Gastrocnemius medialis (tissue), 4 donors: Measurements from ENCODE around the gene TEK.

Source experiments
- POLR2A ChIP-seq, 2 donors: fragments of 450-650 bp; IDR thresholded peaks; one replicate each; pipeline ENCODE4 v1.6.1; 2017; ENCODE audit warnings: antibody characterized with exemption in 2 of 2, mild to moderate bottlenecking in 2 of 2, moderate library complexity in 2 of 2
- TF ChIP-seq, protein P1 (sequence below), 5 experiments: fragments of 450-650 bp in 3 of 5; fragments of 200-600 bp in 2 of 5; sonication (generic) in 2 of 5; IDR thresholded peaks in 4 of 5; conservative IDR thresholded peaks in 1 of 5; 1 replicate in 4 of 5; 2 replicates in 1 of 5; pipeline ENCODE4 v1.5.1; 2016 to 2019; ENCODE audit warnings: antibody characterized with exemption in 5 of 5, mild to moderate bottlenecking in 3 of 5, moderate library complexity in 3 of 5

DNA sequence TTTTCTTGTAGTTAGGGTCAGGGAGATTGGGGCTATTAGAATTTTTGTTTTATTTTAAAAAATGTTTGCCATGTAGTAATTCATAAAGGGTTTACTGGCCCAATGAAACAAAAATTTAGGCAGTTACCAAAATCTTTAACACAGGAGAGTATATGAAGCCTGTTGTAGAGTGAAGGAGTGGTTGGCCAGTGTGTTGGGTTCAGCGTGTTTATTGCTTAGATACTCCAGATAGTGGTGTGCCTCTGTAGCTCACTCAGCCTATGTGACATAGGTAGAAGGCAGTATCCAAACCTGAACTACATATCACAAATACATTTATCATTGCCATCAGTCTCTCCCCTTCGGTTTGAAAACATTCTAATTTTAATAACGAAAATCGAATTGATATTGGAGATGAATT lies 1.2 kb downstream of the TEK start:
- TF ChIP-seq, protein P1, sequence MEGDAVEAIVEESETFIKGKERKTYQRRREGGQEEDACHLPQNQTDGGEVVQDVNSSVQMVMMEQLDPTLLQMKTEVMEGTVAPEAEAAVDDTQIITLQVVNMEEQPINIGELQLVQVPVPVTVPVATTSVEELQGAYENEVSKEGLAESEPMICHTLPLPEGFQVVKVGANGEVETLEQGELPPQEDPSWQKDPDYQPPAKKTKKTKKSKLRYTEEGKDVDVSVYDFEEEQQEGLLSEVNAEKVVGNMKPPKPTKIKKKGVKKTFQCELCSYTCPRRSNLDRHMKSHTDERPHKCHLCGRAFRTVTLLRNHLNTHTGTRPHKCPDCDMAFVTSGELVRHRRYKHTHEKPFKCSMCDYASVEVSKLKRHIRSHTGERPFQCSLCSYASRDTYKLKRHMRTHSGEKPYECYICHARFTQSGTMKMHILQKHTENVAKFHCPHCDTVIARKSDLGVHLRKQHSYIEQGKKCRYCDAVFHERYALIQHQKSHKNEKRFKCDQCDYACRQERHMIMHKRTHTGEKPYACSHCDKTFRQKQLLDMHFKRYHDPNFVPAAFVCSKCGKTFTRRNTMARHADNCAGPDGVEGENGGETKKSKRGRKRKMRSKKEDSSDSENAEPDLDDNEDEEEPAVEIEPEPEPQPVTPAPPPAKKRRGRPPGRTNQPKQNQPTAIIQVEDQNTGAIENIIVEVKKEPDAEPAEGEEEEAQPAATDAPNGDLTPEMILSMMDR (IDR thresholded peaks at IDR 0.05 in 4 of 5, conservative IDR thresholded peaks at IDR 0.05 in 1 of 5): no peak
- no peak for TF ChIP-seq POLR2A (IDR thresholded peaks at IDR 0.05)
